ENCODE measurements around the gene LYPD4.
"Not testable (repeated sequence)": the region's sequence is repeated elsewhere in the genome, so short reads cannot be mapped to it uniquely, and the experiment has no call there.

LYPD4 gene

DNA sequence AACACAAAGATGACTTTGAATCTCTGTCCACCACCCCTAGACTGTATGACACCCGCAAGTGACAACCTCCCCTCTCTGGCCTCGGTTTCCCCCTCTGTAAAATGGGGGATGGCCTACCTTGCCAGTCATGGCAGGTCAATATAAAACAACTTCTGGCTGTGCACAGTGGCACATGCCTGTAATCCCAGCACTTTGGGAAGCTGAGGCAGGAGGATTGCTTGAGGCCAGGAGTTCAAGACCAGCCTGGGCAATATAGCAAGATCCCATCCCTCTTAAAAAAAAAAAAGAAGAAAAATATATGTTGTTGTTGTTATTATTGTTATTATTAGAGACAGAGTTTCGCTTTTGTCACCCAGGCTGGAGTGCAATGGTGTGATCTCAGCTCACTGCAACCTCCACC, 31.5 kb upstream of the LYPD4 start:
- not testable (repeated sequence) for DNase-seq (ENCODE audit: low read depth in 3 of 3)

DNA sequence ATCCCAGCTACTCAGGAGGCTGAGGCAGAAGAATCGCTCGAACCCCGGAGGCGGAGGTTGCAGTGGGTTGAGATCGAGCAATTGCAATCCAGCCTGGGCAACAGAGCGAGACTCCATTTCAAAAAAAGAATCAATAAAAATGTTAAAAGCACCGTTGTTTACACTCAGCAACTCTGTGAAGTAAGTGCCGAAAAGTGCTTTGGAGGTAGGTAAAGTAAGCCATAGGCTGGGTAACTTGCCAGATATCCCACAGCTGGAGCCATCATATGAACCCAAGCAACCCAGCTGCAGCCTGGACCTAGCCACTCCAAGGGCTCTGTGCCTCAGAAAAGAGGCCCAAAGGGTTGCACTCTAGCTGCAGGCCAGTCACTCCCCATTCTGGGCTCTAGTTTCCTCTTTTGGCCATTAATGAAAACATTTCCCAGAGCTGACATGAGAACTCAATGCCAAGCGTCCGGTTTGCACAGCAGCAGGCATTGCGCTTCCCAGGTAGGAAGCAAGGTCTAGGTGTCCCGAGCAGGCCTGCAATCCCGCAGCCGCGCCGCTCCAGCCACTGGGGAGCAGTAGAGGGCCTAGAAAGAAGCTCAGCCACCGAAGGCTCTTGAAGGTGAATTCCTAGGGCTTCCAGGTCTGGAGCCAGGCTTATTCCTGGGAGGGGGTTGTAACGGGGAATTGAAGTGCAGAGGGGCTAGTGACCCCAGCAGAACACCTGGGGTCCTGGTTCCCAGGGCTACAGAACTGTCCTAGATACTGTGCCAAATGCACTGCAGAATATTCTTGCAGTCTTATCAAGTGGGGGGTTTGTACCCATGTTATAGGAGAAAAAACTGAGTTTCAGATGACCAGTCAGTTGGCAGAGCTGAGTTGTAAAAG, 28.5 kb upstream of the LYPD4 start:
- DNase-seq (ENCODE audit: low read depth in 3 of 3): no peak

DNA sequence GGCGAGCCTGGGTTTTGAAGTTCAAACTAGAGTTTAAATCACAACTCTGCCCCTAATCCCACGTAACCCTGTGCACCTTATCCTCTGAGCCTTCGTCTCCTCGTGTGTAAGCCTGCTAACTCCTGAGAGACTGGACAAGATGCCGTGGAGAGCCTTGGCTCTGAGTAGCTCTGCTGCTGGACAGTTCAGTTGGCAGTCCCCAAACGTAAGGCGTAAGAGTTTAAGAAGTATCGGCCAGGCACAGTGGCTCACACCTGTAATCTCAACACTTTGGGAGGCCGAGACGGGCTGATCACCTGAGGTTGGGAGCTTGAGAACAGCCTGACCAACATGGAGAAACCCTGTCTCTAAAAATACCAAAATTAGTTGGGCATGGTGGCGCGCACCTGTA, 27.9 kb upstream of the LYPD4 start:
- no peak for DNase-seq (ENCODE audit: low read depth in 3 of 3)

DNA sequence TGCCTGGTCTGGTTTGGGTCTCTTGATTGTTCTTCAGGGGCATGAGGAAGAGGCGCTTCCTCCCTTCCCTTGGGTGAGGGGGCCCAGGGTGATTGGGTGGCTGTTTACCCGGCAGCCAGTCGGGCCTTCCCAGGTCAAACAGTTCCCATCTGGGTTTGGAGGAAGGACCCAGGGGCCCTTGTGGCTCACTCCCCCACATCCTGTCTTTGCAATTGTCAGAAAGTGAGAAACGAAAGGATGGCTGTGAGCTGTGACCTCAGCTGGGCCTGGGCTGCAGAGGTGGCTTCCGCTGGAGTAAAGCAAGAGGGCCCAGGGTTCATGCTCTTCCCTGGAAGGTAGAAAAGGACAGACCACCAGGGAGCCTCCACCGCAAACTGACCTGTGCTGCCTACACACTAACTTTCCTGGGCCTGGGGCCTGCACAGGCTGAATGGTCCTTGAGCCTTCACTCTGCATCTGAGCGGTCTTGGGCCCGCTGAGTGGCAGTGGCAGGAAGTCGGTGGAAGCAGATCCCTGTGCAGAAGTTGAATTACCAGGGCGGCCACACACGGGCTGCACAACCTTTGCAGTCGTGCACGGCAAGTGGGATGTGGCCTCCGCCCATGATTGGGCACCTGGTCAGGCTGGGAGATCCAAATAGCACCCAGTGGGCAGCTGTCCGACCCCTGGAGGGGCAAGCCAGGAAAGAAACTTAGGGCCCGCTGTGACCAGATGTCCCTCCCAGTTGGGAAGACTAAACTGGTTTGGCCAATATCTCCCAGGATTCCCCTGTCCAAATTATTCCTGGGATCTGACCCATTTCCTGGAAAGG, 27.3 kb upstream of the LYPD4 start:
- DNase-seq (ENCODE audit: low read depth in 3 of 3): peak in 2 of 3 donors; percentile 62 to 63

DNA sequence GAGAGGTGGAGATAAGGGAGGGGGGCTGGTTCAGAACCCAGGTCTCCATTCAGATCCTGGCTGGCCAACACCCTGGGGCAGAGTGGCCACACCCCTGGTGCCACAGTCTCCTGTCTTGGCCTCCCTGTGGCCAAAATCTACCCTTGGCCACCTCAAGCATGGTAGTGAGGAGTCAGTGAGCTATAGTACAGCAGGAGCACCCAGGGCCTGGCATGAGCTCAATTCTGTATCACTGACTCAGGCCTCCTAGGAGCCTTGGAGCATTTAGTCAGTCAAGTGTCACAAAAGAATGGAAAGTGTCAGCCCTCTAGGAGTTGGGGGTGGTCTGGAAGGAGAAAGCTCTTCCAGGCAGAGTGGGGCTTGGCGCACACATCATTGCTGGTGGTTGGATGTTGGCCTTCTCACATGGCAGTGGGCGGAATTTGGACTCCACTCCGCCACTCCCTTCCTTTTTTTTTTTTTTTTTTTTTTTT, 26.0 kb upstream of the LYPD4 start:
- DNase-seq (ENCODE audit: low read depth in 3 of 3): no peak

DNA sequence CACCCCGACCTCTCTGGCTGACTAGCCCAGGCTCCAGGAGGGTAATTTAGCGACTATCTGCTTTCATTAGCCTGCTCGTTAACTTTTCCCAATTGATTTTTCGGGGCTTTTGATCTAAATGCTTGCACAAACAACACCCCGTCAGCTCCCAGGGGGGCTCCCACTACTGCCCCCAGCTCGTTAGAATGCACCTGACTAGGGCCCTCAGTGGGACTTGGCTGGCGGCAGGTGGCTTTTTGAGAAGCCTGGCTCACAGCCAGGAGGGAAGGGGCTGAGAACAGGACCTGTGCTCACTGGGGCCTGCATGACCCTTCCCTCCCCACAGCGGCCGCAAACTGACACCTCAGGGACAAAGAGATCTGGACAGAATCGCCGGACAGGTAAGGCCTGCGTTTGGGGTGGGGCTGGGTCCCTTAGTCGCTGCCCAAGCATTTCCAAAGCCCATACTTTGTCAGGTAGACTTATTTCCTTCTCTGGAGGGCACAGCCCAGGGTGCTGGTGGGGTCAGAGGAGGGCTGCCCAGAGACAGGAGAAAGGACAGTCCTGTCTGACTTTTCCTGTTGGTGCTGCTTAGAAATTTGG, 25.0 kb upstream of the LYPD4 start:
- no peak for DNase-seq (ENCODE audit: low read depth in 3 of 3)

GRCh38 chr19:41868989-41869300, 24.5 kb upstream of the LYPD4 start:
- no peak for DNase-seq (ENCODE audit: low read depth in 3 of 3)

- DNase-seq (ENCODE audit: low read depth in 3 of 3): no peak
Measured at GRCh38 chr19:41868120-41868988, 23.9 kb upstream of the LYPD4 start.

DNA sequence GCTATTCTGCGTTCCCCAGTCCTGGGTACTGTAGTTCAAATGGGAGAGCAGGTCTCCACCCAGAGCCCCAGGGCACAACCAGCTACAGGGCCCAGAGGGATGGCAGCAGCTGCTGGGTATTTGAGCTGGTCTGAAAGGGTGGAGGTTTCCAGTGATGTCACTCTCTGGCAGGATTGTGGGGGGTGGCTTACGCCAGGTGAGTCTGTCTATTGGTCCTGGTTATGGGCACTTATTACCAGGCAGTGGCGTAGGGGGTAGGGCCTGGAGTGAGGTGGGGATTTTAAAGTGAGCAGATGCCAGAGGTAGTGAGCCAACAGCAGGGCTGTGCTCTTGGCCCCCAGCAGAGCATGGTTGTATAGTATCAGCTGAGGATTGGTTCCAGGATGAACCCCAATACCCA, 21.8 kb upstream of the LYPD4 start:
- DNase-seq (ENCODE audit: low read depth in 3 of 3): no peak

- no peak for DNase-seq (ENCODE audit: low read depth in 3 of 3)
Measured at GRCh38 chr19:41864374-41864773, 19.9 kb upstream of the LYPD4 start.

GRCh38 chr19:41863209-41863931, 18.9 kb upstream of the LYPD4 start:
- no peak for DNase-seq (ENCODE audit: low read depth in 3 of 3)

GRCh38 chr19:41862445-41862986, 18.0 kb upstream of the LYPD4 start:
- DNase-seq (ENCODE audit: low read depth in 3 of 3): no peak

GRCh38 chr19:41861846-41862245, 17.4 kb upstream of the LYPD4 start:
- no peak for DNase-seq (ENCODE audit: low read depth in 3 of 3)

- DNase-seq (ENCODE audit: low read depth in 3 of 3): no peak
Measured at GRCh38 chr19:41861116-41861768, 16.8 kb upstream of the LYPD4 start.

DNA sequence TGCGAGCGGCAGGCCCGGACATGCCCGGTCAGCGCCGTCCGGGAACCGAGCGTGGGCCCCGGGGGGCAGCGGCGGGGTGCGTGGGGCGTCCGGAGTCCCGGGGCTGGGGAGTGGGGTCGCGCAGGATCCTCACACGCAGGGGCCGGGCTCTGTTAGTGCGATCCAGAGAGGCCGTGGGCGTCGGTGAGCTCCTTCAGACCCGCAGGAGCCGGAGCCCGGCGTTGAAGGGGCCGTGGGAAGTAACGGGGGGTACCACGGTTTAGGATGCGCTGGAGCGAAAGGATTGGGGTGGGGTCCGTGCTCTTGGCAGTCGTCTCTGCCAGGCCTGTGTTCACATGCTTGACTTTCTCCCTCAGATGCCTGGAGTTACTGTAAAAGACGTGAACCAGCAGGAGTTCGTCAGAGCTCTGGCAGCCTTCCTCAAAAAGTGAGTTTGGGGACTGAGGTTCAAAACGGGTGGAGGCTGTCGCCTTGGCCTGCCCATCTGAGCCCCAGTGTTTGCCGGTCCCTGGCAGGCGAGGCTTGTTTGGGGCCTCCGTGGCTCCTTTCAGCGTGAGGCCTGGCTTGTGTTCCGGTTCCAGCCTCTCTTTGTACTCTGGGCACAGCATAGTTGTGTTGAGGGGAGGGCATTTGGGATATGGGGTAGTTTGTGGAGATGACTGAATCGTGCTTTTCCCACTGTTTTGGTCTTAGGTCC, 16.1 kb upstream of the LYPD4 start:
- no peak for DNase-seq (ENCODE audit: low read depth in 3 of 3)

- peak; percentile 95 to 96 (median 95) for DNase-seq (ENCODE audit: low read depth in 3 of 3)
Measured at GRCh38 chr19:41859618-41860418, 15.3 kb upstream of the LYPD4 start, which contains the start of gene RPS19. Gene RPS19 (plus strand): TSS chr19:41860255. CDS start chr19:41860775, 520 bp downstream.

- no peak for DNase-seq (ENCODE audit: low read depth in 3 of 3)
Measured at GRCh38 chr19:41859213-41859617, 14.7 kb upstream of the LYPD4 start.

DNA sequence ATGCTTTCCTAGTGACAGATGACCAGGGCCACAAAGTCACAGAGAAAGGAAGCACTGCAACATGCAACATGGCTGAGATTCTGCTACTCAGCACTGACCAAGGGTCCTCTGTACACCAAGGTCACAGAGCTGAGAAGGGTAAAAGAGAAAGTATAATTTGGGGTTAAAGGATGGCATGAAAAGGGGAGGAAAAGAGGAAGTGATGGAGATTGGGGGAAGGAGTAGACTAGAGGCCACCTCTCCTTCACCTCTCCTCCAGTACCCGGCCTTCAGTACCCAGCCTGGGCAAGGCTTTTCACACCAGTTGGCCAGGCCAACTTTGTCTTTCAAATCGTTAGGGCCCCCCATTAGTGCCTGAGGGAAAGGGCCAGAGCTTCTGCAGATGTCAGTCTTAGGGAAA, 9.3 kb upstream of the LYPD4 start:
- DNase-seq (ENCODE audit: low read depth in 3 of 3): no peak

GRCh38 chr19:41853344-41853743, 8.9 kb upstream of the LYPD4 start:
- no peak for DNase-seq (ENCODE audit: low read depth in 3 of 3)
